LNCAP (cell line): ENCODE results near the gene DNAJC11.

ENCODE experiments used
- CTCF ChIP-seq: fragments of 450-650 bp; IDR thresholded peaks from 2 replicates; pipeline ENCODE4 v1.5.1; 2017; ENCODE audit warnings: mild to moderate bottlenecking

DNAJC11 gene

GRCh38 chr1:6600410-6601048 lies 101.1 kb downstream of the DNAJC11 start:
- TF ChIP-seq CTCF: no peak

DNA sequence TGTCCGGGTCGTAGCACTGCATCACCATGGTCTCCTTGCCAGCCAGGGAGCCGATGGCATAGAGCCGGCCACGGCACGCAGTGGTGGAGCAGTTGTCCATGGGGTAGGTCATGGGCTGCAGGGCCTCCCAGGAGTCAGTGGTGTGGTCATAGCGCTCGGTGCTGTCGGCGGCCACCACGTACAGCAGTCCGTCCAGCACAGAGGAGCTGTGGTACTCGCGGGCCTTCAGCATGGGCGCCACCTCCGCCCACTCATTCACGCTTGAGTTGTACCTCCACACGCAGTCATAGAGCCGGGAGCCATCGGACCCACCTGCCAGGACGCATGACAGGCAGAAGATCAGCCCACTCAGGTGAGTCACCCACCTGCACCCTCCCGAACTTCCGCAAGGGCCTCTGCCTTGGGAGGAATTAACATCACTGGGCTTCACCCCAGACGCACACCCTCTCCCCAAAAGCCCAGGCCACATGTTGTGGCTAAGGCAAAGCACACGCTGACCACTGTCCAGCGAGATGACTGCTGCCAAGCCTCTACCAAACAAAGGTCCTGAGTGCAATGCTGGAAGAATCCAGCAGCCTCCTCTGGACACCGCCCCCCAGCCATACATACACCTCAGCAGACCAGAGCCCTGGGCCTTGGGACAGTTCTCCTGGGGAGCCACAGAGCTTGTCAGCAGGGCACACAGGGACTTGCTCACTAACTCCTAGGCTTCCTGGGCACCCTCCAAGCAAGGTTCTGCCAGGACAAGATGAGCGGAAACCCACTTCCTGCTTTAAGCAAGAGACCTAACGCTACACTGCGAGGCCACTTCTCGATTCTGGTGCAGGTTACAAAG lies 102.3 kb downstream of the DNAJC11 start:
- no peak for TF ChIP-seq CTCF

GRCh38 chr1:6597777-6598131 lies 103.9 kb downstream of the DNAJC11 start:
- no peak for TF ChIP-seq CTCF

DNA sequence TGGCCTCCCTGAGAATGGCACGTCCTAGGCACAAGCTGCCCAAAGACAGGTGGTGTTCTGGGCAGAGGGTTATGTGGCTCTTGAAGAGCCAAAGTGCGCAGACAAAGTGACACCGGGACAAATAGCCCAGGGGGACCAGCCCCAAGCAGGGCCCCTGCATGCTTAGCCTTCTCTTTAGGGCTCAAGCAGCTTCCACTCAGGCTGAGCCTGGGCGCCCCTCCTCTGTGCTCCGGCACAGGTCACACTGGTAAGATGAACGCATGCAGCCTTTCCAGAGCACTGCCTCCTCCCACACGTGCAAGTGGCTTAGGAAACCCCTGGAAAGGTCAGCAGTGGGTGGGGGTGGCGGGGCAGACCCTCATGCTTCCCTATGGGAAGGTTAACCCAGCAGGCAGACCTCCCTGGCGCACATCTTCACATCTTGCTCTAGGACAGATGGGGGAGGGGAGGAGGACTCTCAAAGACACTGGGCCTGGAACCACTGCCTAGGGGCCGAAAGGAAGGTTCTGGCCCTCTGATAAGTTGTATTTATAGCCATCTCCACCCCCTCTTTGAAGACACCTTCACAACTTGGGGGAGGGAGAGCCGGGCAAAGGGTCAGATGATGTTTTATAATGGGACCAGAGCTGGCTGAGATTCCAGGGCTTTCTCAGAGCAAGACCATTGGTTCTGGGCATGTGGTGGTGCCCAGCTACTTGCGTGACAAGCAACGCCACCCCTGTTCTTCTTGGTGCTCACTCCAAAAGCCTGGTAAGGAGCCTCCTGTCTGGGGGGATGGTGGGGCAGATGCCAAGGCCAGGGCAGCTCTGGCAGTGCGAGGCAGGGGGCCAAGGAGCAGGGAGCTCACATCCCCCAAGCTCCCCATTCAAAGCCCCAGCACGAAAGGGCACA lies 104.5 kb downstream of the DNAJC11 start:
- no peak for TF ChIP-seq CTCF

GRCh38 chr1:6596351-6596750 lies 105.3 kb downstream of the DNAJC11 start:
- TF ChIP-seq CTCF: no peak

DNA sequence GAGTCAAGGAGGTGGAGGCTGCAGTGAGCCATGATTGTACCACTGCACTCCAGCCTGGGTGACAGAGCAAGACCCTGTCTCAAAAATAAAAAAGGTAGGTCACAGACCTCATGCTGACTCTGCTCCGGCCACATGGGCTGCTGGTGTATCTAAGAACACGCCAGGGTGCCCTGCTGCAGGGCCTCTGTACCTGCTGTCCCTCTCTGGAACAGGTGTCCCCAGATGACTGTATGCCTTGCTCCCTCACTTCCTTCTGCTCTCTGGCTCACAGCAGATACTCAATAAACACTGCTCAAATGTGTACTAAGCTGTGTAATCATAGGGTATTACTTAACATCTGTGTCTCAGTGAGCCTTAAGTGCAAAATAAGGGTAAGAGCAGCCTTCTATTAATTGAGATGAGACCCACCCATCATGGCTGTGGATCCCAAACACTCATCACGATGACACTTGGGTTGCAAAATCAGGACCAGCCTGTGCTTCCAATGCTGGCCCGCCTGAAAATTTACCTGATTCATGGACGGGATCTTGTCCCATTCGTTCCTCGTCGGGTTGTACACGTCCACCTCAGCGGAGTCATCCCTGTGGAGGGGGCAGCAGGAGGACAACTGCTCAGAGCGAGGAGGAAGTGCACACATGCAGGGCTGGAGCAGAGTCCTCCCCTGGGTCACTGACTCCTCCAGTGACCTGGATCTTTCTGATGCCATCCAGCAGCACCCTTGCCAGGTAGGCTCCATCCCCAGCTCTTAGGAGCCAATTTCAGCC lies 106.5 kb downstream of the DNAJC11 start:
- no peak for TF ChIP-seq CTCF

GRCh38 chr1:6593810-6594209 lies 107.8 kb downstream of the DNAJC11 start:
- TF ChIP-seq CTCF: no peak
